ENCODE measurements around the gene NKRF.

- TF ChIP-seq CTCF (conservative IDR thresholded peaks at IDR 0.05; ENCODE audit: low read depth, low read length) (no peak), EZH2 (IDR thresholded peaks at IDR 0.05; ENCODE audit: low read length, unreplicated experiment) (no peak)
Observed at GRCh38 chrX:119618439-119618838, 12.2 kb upstream of the NKRF start.

Measured in PC-3 (cell line).